ENCODE results near the gene SMAD3. TPM values are rescaled to one million over a fixed set of nuclear protein-coding genes. Genes with fewer than 3 reads are reported as not detected.

SMAD3 gene
- total RNA-seq, 2 donors from 2014 or later: 30.6 to 45.4 TPM

DNA sequence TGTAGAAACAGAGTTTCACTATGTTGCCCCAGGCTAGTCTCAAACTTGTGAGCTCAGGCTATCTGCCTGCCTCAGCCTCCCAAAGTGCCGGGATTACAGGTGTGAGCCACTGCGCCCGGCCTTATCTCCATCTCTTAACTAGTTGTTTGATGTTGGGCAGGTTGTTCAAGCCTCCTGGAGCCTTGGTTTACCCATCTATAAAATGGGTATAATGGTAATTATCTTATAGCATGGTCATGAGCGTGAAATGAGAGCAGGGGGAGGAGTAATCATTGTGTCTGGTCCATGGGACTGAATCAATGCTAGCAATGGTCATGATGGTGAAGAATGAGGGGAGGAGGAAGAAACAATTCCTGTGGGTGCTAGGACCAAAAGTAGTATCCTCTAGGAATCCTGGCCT is 32.0 kb downstream of the SMAD3 start:
- 98% methylated on average over 4 of the region's 4 CpGs for WGBS
- Histone ChIP-seq H3K9me3 (no peaks in the 10 kb centered on the region), H3K27me3 (replicated peaks; ENCODE audit: insufficient read depth) (no peaks in the 10 kb centered on the region), H3K4me1 (replicated peaks) (peaks cover 12% of the 10 kb centered on the region), H3K36me3 (no peaks in the 10 kb centered on the region), H3K4me3 (no peak overlapping the region), H3K27ac (peak overlapping the region; percentile 80 to 81)
- TF ChIP-seq POLR2AphosphoS5 (IDR thresholded peaks at IDR 0.05): no peak
- no peak for TF ChIP-seq CTCF (IDR thresholded peaks at IDR 0.05)
- TF ChIP-seq POLR2A (IDR thresholded peaks at IDR 0.05): no peak
- no peak for DNase-seq (ENCODE audit: low spot score)
- intact Hi-C loops (cut with DNase I): no loop called here

GRCh38 chr15:67097930-67098740 is 32.7 kb downstream of the SMAD3 start:
- intact Hi-C loops (cut with DNase I): no loop called here
- H3K27me3 ChIP-seq (replicated peaks; ENCODE audit: insufficient read depth): no peaks in the 10 kb centered on the region
- H3K27ac ChIP-seq: peak overlapping the region; percentile 80 to 81
- no peaks in the 10 kb centered on the region for H3K36me3 ChIP-seq
- H3K9me3 ChIP-seq: no peaks in the 10 kb centered on the region
- H3K4me1 ChIP-seq (replicated peaks): peaks cover 12% of the 10 kb centered on the region
- DNase-seq (ENCODE audit: low spot score): peak; percentile 74
- WGBS: 16% methylated on average over 14 of the region's 14 CpGs
- H3K4me3 ChIP-seq: peak overlapping the region in 1 of 2 donors; percentile 4
- TF ChIP-seq POLR2A (IDR thresholded peaks at IDR 0.05) (no peak), CTCF (IDR thresholded peaks at IDR 0.05) (no peak), POLR2AphosphoS5 (IDR thresholded peaks at IDR 0.05) (peak; percentile 61)

GRCh38 chr15:67098768-67099282 is 33.4 kb downstream of the SMAD3 start:
- Histone ChIP-seq H3K4me3 (peak overlapping the region in 1 of 2 donors; percentile 4), H3K27me3 (replicated peaks; ENCODE audit: insufficient read depth) (no peaks in the 10 kb centered on the region), H3K36me3 (no peaks in the 10 kb centered on the region), H3K27ac (peak overlapping the region; percentile 80 to 81), H3K4me1 (replicated peaks) (peaks cover 12% of the 10 kb centered on the region), H3K9me3 (no peaks in the 10 kb centered on the region)
- no peak for DNase-seq (ENCODE audit: low spot score)
- WGBS: 77% methylated on average over 8 of the region's 8 CpGs
- TF ChIP-seq POLR2A (IDR thresholded peaks at IDR 0.05): no peak
- TF ChIP-seq POLR2AphosphoS5 (IDR thresholded peaks at IDR 0.05): no peak
- TF ChIP-seq CTCF (IDR thresholded peaks at IDR 0.05): no peak
- intact Hi-C loops (cut with DNase I): no loop called here

GRCh38 chr15:67100124-67100791 is 34.9 kb downstream of the SMAD3 start:
- WGBS: 71% methylated on average over 5 of the region's 5 CpGs
- Histone ChIP-seq H3K9me3 (no peaks in the 10 kb centered on the region), H3K27ac (no peak overlapping the region), H3K4me3 (no peak overlapping the region), H3K27me3 (replicated peaks; ENCODE audit: insufficient read depth) (no peaks in the 10 kb centered on the region), H3K36me3 (no peaks in the 10 kb centered on the region), H3K4me1 (replicated peaks) (peaks cover 18% of the 10 kb centered on the region)
- intact Hi-C loops (cut with DNase I): loop anchor here (10.0 kb wide), 1 partner anchor 75 kb away; no protein-coding TSS in a partner anchor
- no peak for TF ChIP-seq POLR2AphosphoS5 (IDR thresholded peaks at IDR 0.05)
- no peak for TF ChIP-seq CTCF (IDR thresholded peaks at IDR 0.05)
- TF ChIP-seq POLR2A (IDR thresholded peaks at IDR 0.05): no peak
- DNase-seq (ENCODE audit: low spot score): no peak

All from prostate gland (tissue), 2 donors.